Stimulated activated naive CD4-positive, alpha-beta T cell treated with Interleukin-2 at 50 U/mL for 16 hours (primary cell): ENCODE results near the gene DENND4B.
"Not testable (repeated sequence)": the region's sequence is repeated elsewhere in the genome, so short reads cannot be mapped to it uniquely, and the experiment has no call there.

Experiments used
- DNase-seq: peaks from one replicate; lab custom pipeline; 2025; lab: John Stamatoyannopoulos, UW

The DENND4B gene

GRCh38 chr1:153928245-153928644 lies 18.3 kb downstream of the DENND4B start:
- no peak for DNase-seq

DNA sequence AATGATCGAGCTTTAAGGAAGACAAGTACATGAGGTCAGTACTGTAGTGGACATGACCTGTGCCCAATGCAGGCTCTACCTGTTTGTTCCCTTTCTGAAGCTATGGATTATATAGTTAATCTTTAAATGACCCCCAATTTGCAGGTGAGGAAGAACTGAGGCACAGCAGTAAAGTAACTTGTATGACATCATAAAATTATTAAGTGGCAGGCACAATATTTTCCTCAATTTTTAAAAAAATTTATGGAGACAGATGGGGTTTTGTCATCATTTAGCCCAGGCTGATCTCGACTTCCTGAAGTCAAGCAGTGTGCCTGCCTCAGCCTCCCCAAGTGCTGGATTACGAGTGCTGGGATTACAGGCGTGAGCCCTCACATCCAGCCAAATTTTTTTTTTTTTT lies 20.1 kb downstream of the DENND4B start:
- DNase-seq: no peak

GRCh38 chr1:153922972-153923925 lies 23.3 kb downstream of the DENND4B start, which contains the start of gene GATAD2B:
Gene GATAD2B, minus strand, starts transcription at chr1:153922972. Its CDS starts 94,625 bp downstream, at chr1:153828347.
- DNase-seq: peak; percentile 99

DNA sequence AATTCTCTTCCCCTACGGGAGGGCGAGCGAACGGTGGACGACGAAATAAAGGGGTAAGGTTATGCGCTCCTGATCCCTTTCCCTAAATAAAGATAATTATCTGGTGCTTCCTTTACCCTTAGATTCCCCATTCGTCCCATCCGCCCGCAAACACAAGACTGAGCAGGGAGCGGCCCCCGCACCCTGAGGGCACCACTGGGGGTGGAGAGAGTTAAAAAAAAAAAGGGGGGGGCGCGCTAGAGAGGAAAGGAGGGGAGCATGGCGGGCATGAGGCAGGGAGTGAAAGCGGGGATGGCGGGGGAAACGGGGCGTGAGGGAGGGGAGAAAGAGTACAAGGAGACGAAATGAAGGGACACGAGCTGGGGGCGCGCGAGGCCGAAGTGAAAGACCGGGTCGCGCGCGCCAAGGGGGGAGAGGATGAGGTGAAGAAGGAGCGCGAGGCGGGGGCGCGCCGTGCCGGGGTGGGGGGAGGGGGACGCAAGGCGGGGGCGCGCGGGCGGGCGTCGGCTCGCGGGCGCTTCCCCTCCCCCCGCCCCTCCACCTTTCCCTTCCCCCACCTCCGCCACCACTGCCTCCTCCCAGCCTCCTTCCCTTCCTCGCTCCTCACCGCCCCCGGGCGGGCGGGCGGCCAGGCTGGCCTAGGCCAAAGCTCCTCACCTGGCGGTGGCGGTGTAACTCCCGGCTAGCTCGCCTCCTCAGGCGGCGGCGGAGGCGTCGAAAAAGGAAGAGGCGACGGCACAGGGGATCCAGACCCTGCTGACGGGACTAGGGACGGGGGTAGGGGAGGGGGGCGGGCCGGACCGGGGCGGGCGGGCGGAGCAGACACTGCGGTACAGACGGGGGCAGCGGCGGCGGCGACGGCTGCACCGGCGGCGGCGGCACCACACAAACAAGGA lies 24.2 kb downstream of the DENND4B start:
- peak; percentile 68 for DNase-seq

- DNase-seq: peak; percentile 24
Measured at GRCh38 chr1:153921803-153922075, 24.8 kb downstream of the DENND4B start.

DNA sequence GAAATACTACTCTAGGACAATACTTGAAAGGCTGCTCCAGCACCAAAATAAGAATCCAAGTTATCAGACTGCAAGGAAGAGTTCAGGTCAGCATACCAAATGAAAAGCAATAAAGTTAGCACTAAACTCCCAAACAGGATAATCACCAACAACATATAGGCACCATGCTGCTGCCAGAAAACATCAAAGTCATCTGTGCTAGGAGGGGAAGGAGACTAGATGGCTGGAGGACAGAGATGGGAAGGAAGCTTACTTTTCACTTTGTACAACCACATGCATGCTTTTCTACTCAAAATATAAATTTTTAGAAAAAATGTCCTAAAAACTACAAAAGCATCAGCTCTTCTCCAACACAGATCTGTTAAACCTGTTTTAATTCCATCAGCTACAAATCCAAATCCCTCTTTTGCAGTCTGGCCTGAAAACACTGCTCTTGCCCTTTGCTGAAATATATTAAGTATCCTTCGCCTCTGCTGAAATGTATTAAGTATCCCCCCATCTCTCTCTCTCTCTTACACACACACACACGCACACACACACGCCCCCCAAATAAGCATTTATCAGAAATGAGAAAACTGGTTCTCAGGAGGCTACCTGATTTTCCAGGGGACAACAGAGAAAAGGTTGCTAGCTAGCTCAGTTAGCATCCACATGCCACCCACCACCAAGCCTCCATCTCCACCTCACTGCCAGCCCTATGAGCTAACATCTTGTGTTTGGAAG lies 25.3 kb downstream of the DENND4B start:
- DNase-seq: no peak

DNA sequence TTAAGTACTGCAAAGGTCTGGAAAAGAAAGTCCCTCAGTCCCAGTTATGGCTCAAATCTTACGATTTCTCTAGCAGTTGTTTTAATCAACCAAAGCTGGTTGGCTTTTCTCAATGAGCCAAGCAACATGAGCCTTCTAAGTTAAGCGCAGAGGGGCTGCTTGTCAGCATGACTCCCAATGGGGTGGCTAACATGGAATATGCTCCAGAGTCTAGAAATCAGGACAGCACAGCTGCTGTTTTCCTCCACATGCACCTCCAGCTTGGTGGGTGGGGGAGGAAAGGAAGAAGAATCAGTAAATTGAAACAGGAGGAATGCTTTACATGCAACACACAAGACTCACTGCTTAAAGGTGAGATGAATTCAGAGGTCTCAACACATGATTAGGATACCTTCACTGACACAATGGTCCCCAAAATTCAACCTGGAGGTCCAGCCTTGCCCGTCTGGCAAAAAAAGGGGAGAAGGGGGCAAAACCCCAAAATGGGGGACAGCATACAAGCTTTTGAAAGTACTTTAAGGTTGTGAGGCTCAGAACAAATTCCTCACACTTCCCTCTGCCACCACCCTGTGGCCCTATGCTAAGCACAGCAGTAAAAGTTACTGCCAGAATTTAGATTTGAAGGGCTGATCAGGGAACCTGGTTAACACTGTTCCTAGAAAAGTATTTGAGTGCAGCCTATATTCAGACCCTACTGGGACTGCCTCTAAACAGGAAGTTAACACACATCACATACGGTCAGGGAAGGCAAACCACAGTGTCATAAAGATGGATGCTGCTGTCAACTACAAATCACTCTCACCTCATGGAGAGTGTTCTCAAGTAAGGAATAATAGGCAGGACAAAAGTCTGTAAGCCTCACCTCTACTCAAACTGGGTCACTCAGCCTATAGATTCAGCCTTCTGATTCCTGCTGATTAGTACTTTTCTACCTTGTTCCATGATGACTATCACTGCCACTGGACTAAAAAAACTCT lies 26.4 kb downstream of the DENND4B start:
- peak; percentile 5 for DNase-seq

DNA sequence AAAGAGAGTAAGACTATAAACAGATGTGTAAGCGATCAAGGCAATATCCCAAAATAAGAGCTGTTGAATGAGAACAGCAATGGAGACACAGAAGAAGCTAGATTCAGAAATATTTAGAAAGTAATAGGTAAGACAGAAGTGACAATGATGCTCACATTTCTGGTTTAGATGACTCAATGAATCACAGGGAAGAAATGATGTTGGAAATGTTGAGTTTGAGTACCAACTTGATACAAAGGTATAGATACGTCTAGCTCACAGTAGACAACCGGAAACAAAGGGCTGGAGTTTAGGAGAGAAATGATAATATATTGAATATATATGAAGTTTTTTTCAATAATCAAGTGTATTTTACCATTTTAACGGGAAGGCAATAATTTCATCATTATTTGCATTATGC lies 30.2 kb downstream of the DENND4B start:
- DNase-seq: no peak

DNA sequence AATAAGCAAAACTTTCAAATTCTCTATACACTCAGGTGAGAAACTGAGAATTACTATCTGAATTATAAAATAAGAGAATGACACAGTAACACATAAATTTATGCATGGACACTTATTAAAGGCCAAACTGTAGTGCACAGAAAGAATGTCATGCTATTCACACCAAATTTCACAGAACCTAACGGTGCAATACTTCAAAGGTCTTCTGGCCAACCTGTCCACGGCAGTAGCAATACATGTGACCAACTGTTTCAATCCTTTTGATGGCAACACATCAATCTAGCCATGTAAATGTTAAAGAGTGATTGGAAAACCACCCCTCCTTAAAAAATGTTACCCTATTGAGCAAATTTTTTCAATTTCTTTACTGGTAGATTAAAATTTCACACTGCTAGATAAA lies 34.2 kb downstream of the DENND4B start:
- no peak for DNase-seq

GRCh38 chr1:153910560-153910959 lies 36.0 kb downstream of the DENND4B start:
- not testable (repeated sequence) for DNase-seq

GRCh38 chr1:153908071-153908470 lies 38.4 kb downstream of the DENND4B start:
- no peak for DNase-seq

- DNase-seq: no peak
Measured at GRCh38 chr1:153907134-153907533, 39.4 kb downstream of the DENND4B start.

- no peak for DNase-seq
Measured at GRCh38 chr1:153906396-153906795, 40.1 kb downstream of the DENND4B start.

DNA sequence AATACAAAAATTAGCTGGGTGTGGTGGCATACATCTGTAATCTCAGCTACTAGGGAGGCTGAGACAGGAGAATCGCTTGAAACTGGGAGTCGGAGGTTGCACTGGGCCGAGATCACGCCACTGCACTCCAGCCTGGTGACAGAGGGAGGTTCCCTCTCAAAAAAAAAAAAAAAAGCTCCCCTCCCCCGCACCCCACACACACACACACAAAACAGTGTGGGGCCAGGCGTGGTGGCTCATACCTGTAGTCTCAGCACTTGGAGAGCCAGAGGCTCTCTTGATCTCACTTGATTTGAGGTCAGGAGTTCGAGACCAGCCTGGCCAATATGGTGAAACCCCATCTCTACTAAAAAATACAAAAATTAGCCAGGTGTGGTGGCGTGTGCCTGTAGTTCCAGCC lies 40.6 kb downstream of the DENND4B start:
- DNase-seq: not testable (repeated sequence)

DNA sequence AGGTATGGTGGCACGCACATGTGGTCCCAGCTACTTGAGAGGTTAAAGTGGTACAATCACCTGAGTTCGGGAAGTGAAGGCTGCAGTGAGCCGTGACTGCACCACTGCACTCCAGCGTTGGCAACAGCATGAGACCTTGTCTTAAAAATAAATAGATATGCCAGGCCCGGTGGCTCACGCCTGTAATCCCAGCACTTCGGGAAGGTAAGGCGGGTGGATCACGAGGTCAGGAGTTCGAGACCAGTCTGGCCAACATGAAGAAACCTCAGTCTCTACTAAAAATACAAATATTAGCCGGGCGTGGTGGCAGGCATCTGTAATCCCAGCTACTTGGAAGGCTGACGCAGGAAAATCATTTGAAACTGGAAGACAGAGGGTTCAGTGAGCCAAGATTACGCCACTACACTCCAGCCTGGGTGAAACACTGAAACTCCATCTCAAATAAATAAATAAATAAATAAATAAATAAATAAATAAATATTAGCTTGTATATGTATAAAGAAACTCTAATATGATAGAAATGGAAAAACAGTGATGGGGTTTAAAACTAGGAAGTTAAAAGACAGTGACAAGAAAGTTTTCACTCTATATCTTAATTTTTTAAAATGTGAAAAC lies 42.6 kb downstream of the DENND4B start:
- no peak for DNase-seq

- DNase-seq: no peak
Measured at GRCh38 chr1:153899509-153899908, 47.0 kb downstream of the DENND4B start.

GRCh38 chr1:153895866-153896265 lies 50.7 kb downstream of the DENND4B start:
- not testable (repeated sequence) for DNase-seq

DNA sequence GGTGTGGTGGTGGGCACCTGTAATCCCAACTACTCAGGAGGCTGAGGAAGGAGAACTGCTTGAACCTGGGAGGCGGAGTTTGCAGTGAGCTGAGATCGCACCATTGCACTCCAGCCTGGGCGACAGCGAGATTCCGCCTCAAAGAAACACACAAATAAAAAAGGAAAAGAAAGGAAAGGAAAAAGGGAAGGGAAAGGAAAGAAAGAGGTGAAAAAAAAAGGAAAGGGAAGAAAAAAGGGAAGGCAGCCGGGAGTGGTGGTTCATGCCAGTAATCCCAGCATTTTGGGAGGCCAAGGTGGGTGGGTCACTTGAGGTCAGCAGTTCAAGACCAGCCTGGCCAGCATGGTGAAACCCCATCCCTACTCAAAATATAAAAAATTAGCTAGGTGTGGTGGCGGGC lies 55.5 kb downstream of the DENND4B start:
- not testable (repeated sequence) for DNase-seq

DNA sequence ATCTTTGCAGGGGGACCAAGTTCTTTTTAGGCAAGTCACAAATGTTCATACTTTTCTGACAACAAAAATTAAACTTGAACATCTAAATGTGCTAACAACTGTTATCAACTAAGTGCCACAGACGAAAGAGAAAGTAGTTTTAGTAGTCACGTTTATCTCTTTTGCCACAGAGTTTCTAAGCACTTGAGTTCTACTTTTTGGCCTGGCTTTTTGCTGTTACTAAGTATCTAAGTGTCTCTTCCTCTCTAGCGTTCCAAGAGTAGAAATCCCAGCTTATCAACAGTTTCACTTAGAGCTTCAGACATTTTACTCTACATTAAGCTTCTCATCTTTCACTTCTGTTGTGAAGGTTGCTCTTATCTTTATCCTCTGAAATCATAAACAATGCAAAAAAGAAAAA lies 58.0 kb downstream of the DENND4B start:
- no peak for DNase-seq

DNA sequence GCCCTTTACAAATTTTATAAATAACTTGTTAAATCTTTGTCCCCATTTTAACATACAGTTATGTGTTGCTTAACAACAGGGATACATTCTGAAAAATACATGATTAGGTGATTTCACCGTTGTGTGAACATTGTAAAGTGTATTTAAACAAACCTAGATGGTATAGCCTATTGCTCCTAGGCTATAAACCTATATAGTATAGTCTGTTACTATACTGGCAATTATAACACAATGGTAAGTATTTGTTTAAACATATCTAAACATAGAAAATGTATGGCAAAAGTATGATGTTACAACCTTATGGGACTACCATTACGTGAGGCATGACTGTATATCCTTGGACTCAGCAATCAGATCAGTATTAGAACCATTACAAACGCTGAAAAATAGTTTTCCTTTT lies 60.4 kb downstream of the DENND4B start:
- DNase-seq: no peak

- no peak for DNase-seq
Measured at GRCh38 chr1:153883223-153883622, 63.3 kb downstream of the DENND4B start.
